GM19438 (cell line): ENCODE measurements around the gene DNAJC5.
A peak's percentile ranks its signal among the peaks of the same experiment; 100 is the strongest.
"Not testable (repeated sequence)": the region's sequence is repeated elsewhere in the genome, so short reads cannot be mapped to it uniquely, and the experiment has no call there.

Experiments used
- ATAC-seq: cut with Tn5 transposase; IDR thresholded peaks from one replicate; pipeline ENCODE4 v1.9.1; 2021; ENCODE audit warnings: low read depth; ENCODE audit not compliant: unreplicated experiment

Gene DNAJC5, protein sequence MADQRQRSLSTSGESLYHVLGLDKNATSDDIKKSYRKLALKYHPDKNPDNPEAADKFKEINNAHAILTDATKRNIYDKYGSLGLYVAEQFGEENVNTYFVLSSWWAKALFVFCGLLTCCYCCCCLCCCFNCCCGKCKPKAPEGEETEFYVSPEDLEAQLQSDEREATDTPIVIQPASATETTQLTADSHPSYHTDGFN

DNA sequence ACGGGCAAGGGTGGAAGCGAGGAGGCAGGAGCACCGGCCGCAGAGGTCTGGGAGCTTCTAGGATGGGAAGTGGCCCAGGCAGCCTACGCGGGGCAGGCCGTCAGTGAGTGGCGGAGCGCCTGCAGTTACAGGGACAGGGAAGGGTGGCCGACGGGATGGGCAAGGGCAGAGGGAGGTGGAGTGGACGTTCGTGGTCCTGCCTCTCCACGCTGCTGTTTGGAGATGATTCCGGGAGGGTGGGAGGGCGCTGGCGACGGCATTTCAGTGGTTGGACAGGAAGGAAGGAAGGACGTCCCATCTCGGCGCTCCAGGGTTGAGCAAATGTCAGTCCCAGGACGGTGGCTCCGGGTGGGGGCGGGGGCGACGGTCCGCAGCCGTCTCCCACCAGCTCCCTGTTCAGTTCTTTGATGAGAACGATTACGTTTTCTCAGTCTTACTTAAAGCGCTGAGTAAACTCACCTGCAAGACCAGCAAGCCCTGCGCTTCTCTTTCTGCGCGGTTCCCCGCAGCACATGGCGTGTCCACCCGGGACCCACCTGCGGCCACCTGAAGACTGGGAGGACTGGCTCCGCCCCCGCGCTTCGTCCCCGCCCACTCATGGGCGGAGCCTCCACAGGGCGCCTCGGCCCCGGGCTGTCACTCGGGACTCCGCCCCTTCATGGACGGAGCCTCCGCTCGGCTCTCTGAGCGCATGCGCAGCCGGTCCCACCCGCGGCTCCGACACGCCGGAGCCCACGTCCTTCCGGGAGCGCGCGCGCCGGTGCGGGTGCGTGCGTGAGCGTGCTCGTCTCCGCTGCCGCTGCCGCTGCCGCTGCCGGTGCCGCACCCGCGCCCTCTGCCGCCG, at the start of gene DNAJC5:
Gene DNAJC5, plus strand, starts transcription at position 769 of the 844 bp plus-strand sequence. CDS start 33,220 bp downstream, outside the sequence.
- ATAC-seq = peak; percentile 79

DNA sequence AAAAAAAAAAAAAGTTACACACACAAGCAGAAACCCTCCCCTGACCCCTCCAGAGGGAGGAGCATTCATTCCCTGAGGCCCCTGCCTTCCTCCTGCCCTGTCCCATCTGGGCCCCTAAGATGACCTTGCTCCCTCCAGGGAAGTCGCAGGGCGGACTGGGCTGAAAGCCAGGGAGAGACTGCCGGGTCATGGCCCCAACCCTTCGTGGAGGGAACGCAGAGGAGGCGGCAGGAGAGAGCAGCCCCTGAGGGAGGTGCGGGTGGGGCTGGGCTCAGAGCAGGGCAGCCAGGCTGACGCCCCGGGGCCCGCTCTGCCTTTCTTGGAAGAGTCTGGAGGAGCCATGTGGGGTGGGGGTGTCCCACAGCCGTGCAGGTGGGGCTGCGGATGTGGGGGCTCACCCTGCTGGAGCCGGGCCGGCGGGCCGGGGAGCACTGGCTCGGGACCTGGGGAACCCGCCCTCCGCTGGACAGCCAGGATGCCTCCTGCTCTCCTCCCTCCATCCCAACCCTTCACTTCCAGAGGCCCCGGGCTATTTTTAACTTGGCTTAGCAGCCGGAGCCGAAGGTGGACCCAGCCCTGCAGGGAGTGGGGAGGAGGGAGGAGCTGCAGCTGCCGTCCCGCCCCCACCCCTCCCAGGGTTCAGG, 48.7 kb upstream of the DNAJC5 start:
- ATAC-seq = no peak

DNA sequence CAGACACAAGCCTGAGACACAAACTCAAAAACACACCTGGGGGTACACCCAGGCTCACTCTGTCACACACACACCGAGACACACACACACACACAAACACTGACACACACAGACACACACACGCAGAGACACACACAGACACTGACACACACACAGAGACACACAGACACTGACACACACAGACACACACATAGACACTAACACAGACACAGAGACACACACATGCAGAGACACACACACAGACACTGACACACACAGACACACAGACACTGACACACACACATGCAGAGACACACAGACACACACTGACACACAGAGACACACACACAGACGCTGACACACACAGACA, 48.1 kb upstream of the DNAJC5 start:
- no peak for ATAC-seq

DNA sequence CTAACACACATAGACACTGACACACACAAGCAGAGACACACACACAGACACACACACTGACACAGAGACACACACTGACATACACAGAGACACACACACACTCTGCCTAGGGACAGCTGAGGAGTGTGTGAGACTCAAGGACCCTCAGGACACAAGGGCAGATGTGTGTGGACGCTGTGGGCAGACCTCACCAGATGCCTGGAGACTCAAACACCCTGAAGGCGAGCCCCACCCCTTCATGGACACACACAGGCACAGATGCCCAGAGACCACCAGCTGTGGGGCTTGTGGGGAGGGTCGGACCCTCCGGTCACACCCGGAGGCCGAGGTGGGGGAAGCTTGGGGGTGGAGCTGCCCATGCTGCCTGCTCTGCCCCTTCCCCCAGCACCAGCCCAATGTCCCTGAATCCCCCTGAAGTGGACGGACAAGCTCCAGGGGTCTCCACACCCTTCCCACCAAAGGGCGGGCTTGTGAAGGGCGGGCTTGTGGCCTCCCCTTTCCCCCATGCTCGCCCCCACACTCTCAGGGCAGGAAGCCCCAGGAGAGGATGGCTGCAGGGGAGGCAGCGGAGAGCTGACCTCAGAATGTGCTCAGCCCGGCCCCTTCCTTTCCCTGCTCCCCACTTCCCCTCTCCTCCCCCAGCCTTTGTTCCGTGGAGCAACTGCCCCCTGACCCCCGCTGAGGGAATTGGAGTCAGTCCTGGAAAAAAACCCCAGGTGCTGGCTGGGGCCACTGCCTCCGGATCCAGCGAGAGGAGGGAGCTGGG, 47.5 kb upstream of the DNAJC5 start:
- no peak for ATAC-seq

DNA sequence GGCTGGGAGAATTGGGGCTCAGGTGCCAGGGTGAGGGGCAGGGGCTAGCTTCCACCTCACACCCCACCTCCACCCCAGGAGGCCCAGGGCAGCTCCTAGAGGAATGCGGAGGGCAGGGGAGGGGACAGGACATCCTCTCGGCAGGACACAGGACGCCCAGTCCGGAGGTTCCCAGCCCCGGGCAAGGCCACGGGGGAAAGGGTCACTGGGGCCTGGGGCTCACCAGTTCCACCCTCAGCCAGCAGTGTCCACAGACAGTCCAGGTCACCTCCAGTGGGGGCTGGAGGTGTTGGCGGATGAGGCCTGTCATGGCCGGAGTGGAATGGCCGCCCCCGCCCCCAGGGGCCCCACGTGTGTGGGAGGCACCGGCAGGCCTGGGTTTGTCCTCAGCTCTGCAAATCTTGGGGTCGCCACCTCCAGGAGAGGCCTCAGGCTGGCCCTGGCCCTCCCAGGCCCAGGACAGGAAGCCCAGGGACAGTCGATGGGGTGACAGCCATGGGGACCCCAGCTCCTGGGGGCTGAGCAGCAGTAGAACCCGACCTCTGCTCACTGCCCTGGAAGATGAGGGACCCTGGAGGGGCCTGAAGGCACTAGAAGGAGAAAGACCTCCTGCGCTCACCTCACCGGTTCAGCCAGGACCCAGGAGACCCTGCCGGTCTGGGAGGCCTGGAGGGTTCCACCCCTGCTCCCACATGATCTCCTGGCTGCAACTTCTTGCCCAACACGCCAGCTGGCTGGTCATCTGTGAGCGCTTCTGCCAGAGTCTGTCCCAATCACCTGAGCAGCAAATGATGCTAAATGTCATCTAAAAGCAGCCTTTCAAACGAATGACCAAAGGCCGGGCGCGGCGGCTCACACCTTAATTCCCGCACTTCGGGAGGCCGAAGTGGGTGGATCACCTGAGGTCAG, 46.7 kb upstream of the DNAJC5 start:
- no peak for ATAC-seq

DNA sequence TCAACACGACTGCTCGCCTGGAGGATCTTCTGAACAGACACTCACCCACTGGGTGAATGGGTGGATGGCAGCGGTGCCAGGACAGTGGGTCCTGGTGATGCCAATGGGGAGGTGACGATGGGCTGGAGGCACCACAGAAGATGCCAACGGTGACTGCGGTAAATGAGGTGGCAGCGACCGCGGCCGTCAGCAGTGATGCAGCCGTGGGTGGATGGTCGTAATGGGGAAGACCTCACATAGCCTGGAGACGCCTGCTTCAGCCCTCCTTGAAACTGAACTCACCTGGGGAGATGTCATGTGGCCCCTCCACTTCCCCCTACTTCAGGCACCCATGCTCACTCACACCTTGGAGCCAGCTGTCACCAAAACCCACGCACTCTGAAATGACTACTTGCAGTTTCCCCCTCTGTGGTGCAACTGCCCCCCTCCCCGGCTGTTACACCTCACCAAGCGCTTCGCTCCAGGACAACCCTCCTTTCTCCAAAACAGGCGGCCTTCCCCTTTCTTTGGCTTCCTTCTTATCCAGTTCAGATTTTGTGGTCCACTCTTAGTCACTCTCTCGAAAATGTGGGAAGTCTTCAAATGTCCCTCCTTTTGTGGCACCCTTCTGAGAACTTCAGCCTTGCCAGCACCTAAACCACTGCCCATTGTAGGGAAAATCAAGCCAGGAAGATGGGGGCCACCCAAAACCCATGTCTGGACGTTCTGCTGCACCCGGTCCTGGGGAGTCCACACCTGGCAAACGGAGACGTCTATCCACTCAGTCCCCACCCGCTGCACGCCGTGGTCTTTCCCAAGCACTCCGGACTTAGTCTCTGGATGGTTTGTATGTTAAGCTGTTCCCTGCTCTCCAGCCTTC, 44.0 kb upstream of the DNAJC5 start:
- peak; percentile 76 for ATAC-seq

DNA sequence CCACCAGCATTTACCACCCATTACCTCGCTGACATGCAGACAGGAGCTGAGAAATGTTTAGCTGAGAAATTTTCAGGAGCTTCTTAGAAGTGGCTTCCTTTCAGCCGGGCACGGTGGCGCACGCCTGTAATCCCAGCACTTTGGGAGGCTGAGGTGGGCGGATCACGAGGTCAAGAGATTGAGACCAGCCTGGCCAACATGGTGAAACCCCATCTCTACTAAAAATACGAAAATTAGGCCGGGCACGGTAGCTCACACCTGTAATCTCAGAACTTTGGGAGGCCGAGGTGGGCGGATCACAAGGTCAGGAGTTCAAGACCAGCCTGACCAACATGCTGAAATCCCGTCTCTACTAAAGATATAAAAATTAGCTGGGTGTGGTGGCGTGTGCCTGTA, 43.4 kb upstream of the DNAJC5 start:
- ATAC-seq = not testable (repeated sequence)

DNA sequence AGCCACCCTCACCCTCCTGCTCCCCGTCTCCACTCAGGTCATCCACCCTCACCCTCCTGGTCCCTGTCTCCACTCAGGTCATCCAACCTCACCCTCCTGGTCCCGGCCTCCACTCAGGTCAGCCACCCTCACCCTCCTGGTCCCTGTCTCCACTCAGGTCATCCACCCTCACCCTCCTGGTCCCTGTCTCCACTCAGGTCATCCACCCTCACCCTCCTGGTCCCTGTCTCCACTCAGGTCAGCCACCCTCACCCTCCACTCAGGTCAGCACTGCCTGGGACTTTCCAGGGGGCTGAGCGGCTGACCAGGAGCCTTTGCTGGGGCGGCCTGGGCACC, 41.2 kb upstream of the DNAJC5 start:
- ATAC-seq = not testable (repeated sequence)

DNA sequence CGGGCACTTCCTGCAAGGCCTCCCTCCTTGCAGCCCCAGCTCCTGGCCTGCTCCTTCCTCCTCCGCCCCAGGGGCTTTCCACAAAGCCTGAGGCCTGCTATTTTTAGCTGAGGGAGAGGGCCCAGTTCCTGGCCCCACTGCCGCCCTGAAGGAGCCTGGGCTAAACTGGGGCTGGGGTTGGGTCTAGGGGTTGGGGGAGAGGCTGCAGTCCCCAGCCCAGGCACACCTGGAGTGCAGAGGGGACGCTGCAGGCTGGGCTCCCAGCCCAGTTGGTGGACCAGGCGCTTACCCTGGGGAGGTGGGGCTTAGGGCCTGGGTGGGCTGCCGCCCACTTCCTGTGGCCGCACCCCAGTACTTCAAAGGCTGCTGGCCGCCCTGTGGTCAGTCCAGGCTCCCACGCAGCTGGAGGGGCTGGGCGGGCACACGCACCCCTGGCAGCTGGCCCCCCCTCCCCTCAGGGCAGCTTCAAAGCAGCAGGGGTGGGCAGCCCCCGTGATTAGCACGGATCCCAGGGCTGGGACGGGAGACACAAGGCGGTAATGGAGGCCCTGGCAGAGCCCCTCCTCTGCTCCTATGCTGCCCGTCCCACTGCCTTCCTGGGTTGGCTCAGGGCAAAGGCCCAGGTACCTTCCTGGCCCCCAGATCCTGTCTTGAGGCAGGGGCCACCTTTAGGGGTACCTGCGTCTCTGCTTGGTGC, 40.7 kb upstream of the DNAJC5 start:
- ATAC-seq = no peak

DNA sequence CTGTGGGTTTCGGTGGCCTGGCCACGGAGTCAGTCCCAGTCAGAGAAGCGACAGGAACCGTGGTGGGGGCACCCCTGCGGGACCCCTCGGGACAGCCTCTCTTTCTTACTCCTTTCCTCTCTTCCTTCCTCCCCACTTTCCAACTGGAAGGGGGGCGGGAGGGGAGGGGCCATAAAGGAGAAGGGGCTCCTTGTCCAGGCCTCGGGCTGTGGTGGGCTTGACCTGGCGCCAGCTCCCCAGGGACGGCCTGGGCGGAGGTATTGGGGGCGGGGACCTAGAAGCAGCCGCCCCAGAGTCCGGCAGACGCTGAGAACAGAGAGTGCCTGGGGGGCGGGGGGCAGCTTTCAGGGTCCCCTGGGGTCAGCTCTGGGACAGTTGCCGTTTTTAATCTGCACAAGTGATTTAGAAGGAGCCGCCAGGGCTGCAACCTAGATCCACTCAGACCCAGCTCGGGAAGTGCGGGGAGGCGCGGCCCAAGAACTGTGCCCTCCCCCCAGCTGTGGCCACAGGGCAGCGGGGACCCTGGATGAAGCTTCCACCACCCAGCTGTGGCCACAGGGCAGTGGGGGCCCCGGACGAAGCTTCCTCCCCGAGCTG, 40.1 kb upstream of the DNAJC5 start:
- ATAC-seq = no peak

DNA sequence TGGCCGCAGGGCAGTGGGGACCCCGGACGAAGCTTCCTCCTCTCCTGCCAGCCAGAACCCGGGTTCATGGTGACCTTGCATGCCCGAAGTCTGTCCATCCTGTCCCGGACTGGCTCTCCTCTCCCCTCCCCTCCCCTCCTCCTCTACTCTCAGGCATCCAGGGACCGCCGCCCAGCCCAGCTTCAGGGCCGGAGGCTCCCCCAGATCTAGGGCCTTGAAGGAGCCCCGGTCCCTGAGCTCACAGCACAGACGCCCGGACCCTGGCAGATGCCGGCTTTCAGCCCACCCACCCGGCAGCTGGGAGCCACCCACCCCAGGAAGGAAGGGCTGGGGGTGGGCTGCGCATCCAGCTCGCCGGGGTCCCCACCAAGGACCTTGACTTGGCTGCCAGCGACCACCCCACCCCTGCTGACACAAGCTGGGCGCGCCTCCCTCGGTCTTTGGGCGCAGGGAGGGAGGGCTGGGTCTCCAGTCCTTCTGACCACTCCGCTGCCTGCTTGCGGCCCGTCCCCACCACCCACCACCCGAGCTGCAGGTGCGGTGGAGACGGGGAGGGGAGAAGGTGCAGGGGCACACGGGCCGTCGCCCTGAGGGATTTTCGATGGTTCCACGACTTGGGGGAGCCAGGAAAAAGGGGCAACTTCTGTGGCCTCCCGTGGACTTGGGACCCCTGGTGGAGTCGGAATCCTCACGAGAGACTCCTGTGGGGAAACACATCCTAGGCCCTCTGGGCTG, 39.4 kb upstream of the DNAJC5 start:
- no peak for ATAC-seq

DNA sequence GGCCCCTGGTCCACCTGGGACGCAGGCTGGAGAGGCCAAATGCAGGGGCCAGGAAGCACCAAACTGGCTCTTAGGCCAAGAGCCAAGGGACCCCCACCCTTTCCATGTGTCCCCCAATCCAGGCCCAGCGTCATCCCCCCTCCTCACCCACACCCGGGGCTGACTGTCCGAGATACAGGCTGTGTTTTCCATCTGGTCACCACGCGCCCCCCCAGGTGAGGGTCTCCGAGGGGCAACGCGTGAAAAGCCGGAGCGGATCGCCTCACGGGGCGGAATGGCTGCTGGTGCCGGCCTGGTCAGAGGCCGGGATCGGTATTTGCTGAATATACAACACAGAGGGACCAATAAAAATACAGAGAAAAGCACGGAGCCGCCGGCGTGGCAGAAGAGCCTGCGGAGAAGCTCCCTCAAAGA, 38.8 kb upstream of the DNAJC5 start:
- no peak for ATAC-seq

DNA sequence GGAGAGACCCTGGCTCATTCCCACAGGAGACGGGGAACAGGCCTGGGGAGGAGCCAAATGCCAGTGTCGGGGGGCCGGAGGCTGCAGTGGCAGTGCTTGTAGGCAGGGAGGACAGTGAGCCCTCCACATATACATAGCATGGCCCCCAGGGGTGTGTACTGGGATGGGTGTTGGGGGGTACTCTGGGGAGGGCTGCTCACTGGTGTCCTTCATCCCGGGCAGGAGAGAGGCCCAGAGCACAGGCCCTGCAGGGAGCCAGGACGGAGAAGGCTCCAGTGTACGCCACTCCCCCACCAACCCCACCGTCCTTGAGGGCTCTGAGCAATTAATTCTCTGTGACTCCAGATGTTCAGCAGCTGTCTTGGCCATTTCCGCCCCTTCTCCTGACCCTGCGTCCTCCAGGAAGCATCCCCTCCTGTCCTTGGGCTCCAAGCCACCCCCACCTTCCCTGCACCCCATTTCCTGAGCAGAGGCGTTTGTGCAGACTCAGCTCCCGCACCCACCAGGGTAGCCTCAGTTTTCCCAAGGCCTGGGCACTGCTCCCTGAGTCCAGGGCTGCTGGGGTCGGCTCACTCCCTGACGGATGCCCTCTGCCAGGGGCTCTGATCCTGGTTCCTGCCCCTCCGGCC, 37.0 kb upstream of the DNAJC5 start:
- ATAC-seq = no peak

DNA sequence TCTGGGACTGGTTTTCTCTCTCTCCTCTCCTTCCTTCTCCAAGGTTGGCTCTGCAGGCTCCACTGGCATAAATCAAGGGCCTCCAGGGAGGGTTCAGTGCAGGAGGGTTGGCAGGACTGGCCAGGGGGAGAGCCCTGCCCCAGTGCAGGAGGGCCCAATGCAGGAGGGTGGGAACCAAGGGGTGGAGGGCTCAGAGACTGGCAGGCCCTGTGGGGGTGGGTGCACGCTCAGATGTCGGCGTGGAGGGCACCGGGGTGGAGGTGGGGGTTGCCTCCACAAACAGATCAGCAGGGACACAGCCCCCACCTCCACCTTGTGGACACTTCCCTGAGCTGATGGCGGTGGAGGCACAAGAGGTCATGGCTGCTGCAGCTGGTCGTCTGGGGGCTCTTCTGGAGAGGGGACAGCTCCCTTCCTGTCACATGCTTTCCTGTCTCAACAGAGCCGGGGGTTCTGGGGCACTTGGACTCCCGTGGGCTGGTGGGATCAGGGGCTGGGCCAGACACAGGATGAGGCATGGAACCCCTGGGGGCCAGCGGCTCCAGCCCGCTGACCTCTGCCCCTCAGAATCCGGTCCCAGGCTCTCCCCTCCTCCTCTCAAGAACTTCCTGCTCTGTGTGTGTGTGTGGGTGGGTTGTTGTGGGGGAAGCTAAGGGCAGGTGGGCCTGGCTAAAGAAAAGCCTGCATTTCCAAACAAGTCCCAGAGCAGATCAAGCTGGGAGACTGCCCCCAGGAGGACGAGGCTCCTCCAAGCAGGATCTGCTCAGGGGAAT, 36.3 kb upstream of the DNAJC5 start:
- ATAC-seq = no peak

DNA sequence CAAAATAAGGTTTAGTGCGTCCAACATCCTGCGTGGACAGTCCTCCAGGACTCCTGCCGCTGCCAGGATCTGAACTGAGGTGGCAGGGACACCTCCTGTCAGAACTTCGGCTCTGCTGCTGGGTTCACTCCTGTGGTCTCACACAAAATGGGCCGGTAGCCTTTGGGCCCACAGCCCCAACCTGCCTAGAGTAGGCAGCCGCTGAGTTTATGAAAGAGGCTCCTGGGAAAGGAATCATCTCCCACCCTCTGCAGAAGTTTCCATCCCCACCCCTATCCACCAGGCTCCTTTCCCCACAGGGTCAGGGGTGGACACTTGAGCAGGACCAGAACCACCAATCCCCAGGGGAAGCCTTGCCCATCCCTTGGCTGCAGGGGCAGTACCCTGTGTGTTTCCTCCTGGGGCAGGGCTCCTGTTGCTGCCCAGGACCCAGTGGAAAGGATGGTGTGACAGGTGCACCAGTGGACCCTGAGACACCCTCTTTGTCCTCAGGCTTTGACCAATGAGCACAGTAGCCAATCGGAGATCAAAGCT, 35.7 kb upstream of the DNAJC5 start:
- no peak for ATAC-seq
